Thoracic aorta (tissue), 2 donors: ENCODE data around the gene ROR1. TPM values are rescaled to one million over a fixed set of nuclear protein-coding genes. Genes with fewer than 3 reads are reported as not detected.

Source experiments
- ATAC-seq: fragments of 150-250 bp; one replicate; pipeline ENCODE4 v1.8.0; 2017; ENCODE audit warnings: low read depth; ENCODE audit not compliant: insufficient number of reproducible peaks, low FRiP score
- DNase-seq: peaks from one replicate; pipeline ENCODE4 v3.0.0-alpha.2; 2020; ENCODE audit warnings: low spot score
- H3K27ac ChIP-seq, 2 donors: fragments of 200-600 bp; sonication (generic); 1 replicate in 1 of 2; 2 replicates in 1 of 2; pipeline ENCODE4 v1.5.1; 2016; ENCODE audit warnings: mild to moderate bottlenecking in 2 of 2, moderate library complexity in 2 of 2
- H3K27me3 ChIP-seq: fragments of 200-600 bp; sonication (generic); replicated peaks from 2 replicates; pipeline ENCODE4 v1.6.0; 2016; ENCODE audit warnings: mild to moderate bottlenecking; ENCODE audit not compliant: insufficient read depth
- H3K36me3 ChIP-seq: fragments of 200-600 bp; sonication (generic); one replicate; pipeline ENCODE4 v1.5.1; 2016
- H3K4me1 ChIP-seq, 2 donors: fragments of 200-600 bp; sonication (generic); 1 replicate in 1 of 2; 2 replicates in 1 of 2; pipeline versions ENCODE4 v1.5.1 to v1.6.0; 2016; ENCODE audit warnings: low read depth in 2 of 2, mild to moderate bottlenecking in 1 of 2; ENCODE audit not compliant: control insufficient read depth in 1 of 2
- H3K4me3 ChIP-seq: fragments of 200-600 bp; sonication (generic); 2 replicates; pipeline ENCODE4 v1.5.1; 2016; ENCODE audit warnings: mild to moderate bottlenecking
- H3K9me3 ChIP-seq: fragments of 200-600 bp; sonication (generic); 2 replicates; pipeline ENCODE4 v1.5.1; 2016
- CTCF ChIP-seq: fragments of 200-600 bp; sonication (generic); IDR thresholded peaks from one replicate; pipeline ENCODE4 v1.5.1; 2019; ENCODE audit warnings: antibody characterized with exemption
- total RNA-seq, 2 donors: library from RNA; depleted of rRNA; stranded (reverse); fragments of >200 nt; gene quantifications; one replicate each; pipeline versions ENCODE4 v1.1.0 to v1.2.3, GENCODE V29; 2016

Gene ROR1
- total RNA-seq, 2 donors from 2014 or later, result 41.2 to 51.8 TPM

GRCh38 chr1:63967901-63968300 is 194.1 kb downstream of the ROR1 start:
- Histone ChIP-seq H3K4me3 (no peak overlapping the region), H3K27me3 (no peaks in the 10 kb centered on the region), H3K4me1 (peaks cover 18 to 83% of the 10 kb centered on the region in 2 donors), H3K27ac (no peak overlapping the region), H3K36me3 (no peaks in the 10 kb centered on the region), H3K9me3 (no peaks in the 10 kb centered on the region)
- ATAC-seq (no peak), DNase-seq (no peak)
- no peak for TF ChIP-seq CTCF

- TF ChIP-seq CTCF, result no peak
- Histone ChIP-seq H3K4me1 (peaks cover 18 to 79% of the 10 kb centered on the region in 2 donors), H3K27me3 (no peaks in the 10 kb centered on the region), H3K36me3 (no peaks in the 10 kb centered on the region), H3K9me3 (no peaks in the 10 kb centered on the region), H3K4me3 (no peak overlapping the region), H3K27ac (peak overlapping the region; percentile 57 to 67)
- DNase-seq, result peak; percentile 22
- peak; percentile 16 for ATAC-seq
Observed at GRCh38 chr1:63968663-63969440, 195.0 kb downstream of the ROR1 start.

GRCh38 chr1:63969441-63969901 is 195.7 kb downstream of the ROR1 start:
- no peak for TF ChIP-seq CTCF
- ATAC-seq (no peak), DNase-seq (no peak)
- Histone ChIP-seq H3K9me3 (no peaks in the 10 kb centered on the region), H3K27me3 (no peaks in the 10 kb centered on the region), H3K27ac (peak overlapping the region; percentile 57 to 67), H3K4me3 (no peak overlapping the region), H3K36me3 (no peaks in the 10 kb centered on the region), H3K4me1 (peaks cover 18 to 81% of the 10 kb centered on the region in 2 donors)

GRCh38 chr1:63971557-63971956 is 197.7 kb downstream of the ROR1 start:
- DNase-seq (no peak), ATAC-seq (no peak)
- Histone ChIP-seq H3K4me1 (peaks cover 18 to 79% of the 10 kb centered on the region in 2 donors), H3K27me3 (no peaks in the 10 kb centered on the region), H3K9me3 (no peaks in the 10 kb centered on the region), H3K27ac (peak overlapping the region; percentile 57 to 67), H3K36me3 (no peaks in the 10 kb centered on the region), H3K4me3 (no peak overlapping the region)
- no peak for TF ChIP-seq CTCF

GRCh38 chr1:63973005-63973419 is 199.2 kb downstream of the ROR1 start:
- Histone ChIP-seq H3K9me3 (no peaks in the 10 kb centered on the region), H3K27me3 (no peaks in the 10 kb centered on the region), H3K36me3 (no peaks in the 10 kb centered on the region), H3K4me3 (no peak overlapping the region), H3K4me1 (peaks cover 16 to 67% of the 10 kb centered on the region in 2 donors), H3K27ac (peak overlapping the region in 1 of 2 donors; percentile 4)
- DNase-seq (no peak), ATAC-seq (no peak)
- TF ChIP-seq CTCF, result no peak
